ENCODE results near the gene ARHGAP22. TPM values are rescaled to one million over a fixed set of nuclear protein-coding genes. Genes with fewer than 3 reads are reported as not detected.

ARHGAP22 gene
- total RNA-seq, 1 donor from 2014 or later, result 3.8 TPM

DNA sequence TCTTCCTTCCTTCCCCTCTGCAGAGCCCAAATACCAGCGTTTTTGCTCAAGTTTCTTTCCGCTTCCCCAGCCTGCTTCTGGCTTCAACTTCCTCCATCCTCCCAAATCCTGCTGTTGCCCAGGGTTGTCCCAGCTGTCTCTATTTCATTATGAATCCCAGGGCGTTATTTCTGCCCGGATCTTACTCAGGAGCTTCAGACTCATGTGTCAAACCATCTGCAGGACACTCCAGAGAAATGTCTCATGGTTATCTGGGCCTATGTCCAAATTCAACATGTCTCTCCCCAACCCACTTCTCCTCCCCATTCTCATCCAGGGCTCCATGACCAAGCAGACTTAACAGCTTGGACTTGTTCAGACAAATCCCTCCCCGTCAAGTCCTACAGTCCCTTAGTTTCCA is 15.6 kb downstream of the ARHGAP22 start:
- DNase-seq (ENCODE audit: low spot score, unreplicated experiment), result no peak
- Mint-ChIP-seq H3K4me1 (ENCODE audit: low read depth) (peaks cover 7% of the 10 kb centered on the region), H3K27ac (no peak overlapping the region), H3K4me3 (ENCODE audit: low read depth) (no peak overlapping the region), H3K27me3 (peaks cover 6% of the 10 kb centered on the region), H3K36me3 (ENCODE audit: insufficient read depth) (no peaks in the 10 kb centered on the region), H3K9me3 (ENCODE audit: low read depth) (peaks cover 9% of the 10 kb centered on the region)
- TF ChIP-seq, protein P1, sequence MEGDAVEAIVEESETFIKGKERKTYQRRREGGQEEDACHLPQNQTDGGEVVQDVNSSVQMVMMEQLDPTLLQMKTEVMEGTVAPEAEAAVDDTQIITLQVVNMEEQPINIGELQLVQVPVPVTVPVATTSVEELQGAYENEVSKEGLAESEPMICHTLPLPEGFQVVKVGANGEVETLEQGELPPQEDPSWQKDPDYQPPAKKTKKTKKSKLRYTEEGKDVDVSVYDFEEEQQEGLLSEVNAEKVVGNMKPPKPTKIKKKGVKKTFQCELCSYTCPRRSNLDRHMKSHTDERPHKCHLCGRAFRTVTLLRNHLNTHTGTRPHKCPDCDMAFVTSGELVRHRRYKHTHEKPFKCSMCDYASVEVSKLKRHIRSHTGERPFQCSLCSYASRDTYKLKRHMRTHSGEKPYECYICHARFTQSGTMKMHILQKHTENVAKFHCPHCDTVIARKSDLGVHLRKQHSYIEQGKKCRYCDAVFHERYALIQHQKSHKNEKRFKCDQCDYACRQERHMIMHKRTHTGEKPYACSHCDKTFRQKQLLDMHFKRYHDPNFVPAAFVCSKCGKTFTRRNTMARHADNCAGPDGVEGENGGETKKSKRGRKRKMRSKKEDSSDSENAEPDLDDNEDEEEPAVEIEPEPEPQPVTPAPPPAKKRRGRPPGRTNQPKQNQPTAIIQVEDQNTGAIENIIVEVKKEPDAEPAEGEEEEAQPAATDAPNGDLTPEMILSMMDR (IDR thresholded peaks at IDR 0.05; ENCODE audit: unreplicated experiment), result no peak

DNA sequence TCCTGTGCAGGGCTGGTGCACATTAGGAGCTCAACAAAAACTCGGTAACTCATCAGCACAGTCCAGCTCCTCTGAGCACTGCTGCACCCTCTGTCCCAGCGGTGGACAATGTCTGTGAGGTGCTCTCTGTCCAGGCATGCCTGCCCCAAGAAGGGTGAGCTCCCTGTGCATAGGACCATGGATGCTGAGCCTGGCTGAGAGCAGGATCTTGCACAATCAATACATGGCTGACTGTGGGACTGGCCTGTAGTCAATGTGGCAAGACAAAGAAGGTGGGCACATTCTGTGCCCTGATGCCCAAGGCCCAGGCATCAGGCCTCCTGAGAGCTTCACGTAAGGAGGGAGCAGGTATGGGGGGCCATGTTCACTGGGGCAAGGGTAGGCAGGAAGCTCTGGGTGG is 17.1 kb downstream of the ARHGAP22 start:
- Mint-ChIP-seq H3K36me3 (ENCODE audit: insufficient read depth) (no peaks in the 10 kb centered on the region), H3K9me3 (ENCODE audit: low read depth) (peaks cover 10% of the 10 kb centered on the region), H3K27me3 (peaks cover 9% of the 10 kb centered on the region), H3K27ac (no peak overlapping the region), H3K4me1 (ENCODE audit: low read depth) (peaks cover 7% of the 10 kb centered on the region), H3K4me3 (ENCODE audit: low read depth) (no peak overlapping the region)
- DNase-seq (ENCODE audit: low spot score, unreplicated experiment), result no peak
- TF ChIP-seq, protein P1 (IDR thresholded peaks at IDR 0.05; ENCODE audit: unreplicated experiment), result no peak

DNA sequence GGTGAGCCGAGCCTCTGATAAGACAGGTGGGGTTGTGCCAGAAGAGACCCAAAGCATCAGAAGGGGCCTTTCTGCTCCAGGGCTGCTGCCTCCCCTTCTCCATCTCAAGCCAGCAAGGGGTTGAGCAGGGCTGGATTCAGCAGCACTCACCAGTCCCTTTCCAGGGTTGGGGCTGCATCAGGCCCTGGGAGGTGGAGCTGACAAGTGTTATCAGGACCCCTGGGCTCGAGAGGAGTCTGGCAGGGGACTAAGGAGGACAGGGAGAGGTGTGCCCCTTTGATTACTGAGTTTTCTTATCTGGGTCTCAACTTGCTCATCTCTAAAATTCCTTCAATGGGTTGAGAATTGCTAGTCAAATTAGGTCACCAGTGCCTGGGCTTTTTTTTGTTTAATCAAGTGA is 17.8 kb downstream of the ARHGAP22 start:
- Mint-ChIP-seq H3K36me3 (ENCODE audit: insufficient read depth) (no peaks in the 10 kb centered on the region), H3K9me3 (ENCODE audit: low read depth) (peaks cover 10% of the 10 kb centered on the region), H3K27me3 (peaks cover 13% of the 10 kb centered on the region), H3K4me3 (ENCODE audit: low read depth) (no peak overlapping the region), H3K4me1 (ENCODE audit: low read depth) (peaks cover 7% of the 10 kb centered on the region), H3K27ac (no peak overlapping the region)
- no peak for DNase-seq (ENCODE audit: low spot score, unreplicated experiment)
- TF ChIP-seq, protein P1 (IDR thresholded peaks at IDR 0.05; ENCODE audit: unreplicated experiment), result no peak

DNA sequence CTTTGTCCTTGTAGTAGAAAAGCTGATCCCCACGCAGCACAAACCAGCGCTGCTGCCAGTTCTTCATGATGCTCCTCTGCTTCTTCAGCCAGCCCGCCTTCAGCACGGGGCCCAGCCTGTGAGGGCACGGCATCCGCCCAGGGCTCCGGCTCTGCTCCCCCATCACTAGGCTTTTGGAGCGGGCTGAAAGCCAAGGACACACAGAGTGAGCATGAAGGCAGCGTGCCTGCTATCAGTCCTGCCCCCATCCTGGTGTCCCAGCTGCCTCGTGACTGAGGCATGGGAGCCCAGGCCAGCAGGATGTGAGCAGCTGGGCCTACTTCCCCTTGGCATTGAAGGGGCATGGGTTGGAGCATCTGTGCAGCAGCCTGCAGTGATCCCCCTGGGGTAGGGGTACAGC is 21.9 kb downstream of the ARHGAP22 start:
- H3K36me3 Mint-ChIP-seq (ENCODE audit: insufficient read depth), result no peaks in the 10 kb centered on the region
- H3K4me1 Mint-ChIP-seq (ENCODE audit: low read depth), result peaks cover 10% of the 10 kb centered on the region
- DNase-seq (ENCODE audit: low spot score, unreplicated experiment), result no peak
- no peak overlapping the region for H3K27ac Mint-ChIP-seq
- no peak overlapping the region for H3K4me3 Mint-ChIP-seq (ENCODE audit: low read depth)
- peaks cover 10% of the 10 kb centered on the region for H3K9me3 Mint-ChIP-seq (ENCODE audit: low read depth)
- TF ChIP-seq, protein P1 (IDR thresholded peaks at IDR 0.05; ENCODE audit: unreplicated experiment), result no peak
- H3K27me3 Mint-ChIP-seq, result peaks cover 26% of the 10 kb centered on the region

DNA sequence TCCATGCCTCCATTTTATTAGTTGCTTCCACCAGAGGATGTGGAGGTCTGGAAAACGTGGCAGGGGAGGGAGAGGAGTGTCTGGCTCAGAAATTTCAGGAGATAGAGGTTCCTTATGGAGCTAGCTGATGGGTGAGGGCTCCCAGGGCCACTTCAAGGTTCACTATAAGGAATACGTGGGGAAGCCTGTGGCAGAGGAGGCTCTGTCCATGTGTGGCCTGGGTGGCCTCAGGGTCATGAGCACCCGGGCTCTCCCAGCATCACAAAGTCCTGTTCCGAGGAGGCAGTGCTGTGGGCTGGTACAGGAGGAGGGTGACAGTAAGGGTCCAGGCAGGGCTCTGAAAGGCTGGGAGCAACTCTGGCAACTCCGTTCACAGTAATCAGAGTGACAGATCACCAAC is 24.6 kb downstream of the ARHGAP22 start:
- TF ChIP-seq, protein P1 (IDR thresholded peaks at IDR 0.05; ENCODE audit: unreplicated experiment), result no peak
- DNase-seq (ENCODE audit: low spot score, unreplicated experiment), result no peak
- Mint-ChIP-seq H3K27ac (no peak overlapping the region), H3K4me1 (ENCODE audit: low read depth) (peaks cover 10% of the 10 kb centered on the region), H3K36me3 (ENCODE audit: insufficient read depth) (no peaks in the 10 kb centered on the region), H3K27me3 (peaks cover 26% of the 10 kb centered on the region), H3K4me3 (ENCODE audit: low read depth) (no peak overlapping the region), H3K9me3 (ENCODE audit: low read depth) (peaks cover 5% of the 10 kb centered on the region)
